Measurements from ENCODE around the gene EXD1. TPM values are rescaled to one million over a fixed set of nuclear protein-coding genes. Genes with fewer than 3 reads are reported as not detected.
"Not testable (repeated sequence)": the region's sequence is repeated elsewhere in the genome, so short reads cannot be mapped to it uniquely, and the experiment has no call there.

EXD1 gene
- total RNA-seq, 1 donor from 2014 or later = not detected

- DNase-seq = no peak
Observed at GRCh38 chr15:41139619-41140018, 90.9 kb downstream of the EXD1 start.

- DNase-seq = not testable (repeated sequence)
Observed at GRCh38 chr15:41139112-41139511, 91.4 kb downstream of the EXD1 start.

GRCh38 chr15:41135580-41135979, 95.0 kb downstream of the EXD1 start:
- not testable (repeated sequence) for DNase-seq

GRCh38 chr15:41133454-41133853, 97.1 kb downstream of the EXD1 start:
- no peak for DNase-seq

Other genes with a start within 250 kb of the EXD1 start
- gene INO80, start 114.5 kb downstream of the EXD1 start, total RNA-seq = 26.2 and 40.4 TPM in 2 replicates
- gene CHP1, start 511 bp upstream of the EXD1 start, total RNA-seq = 73.3 and 92.7 TPM in 2 replicates
- 3.6 and 14.1 TPM in 2 replicates for gene OIP5, start 101.8 kb upstream of the EXD1 start, total RNA-seq
- 39.0 and 113 TPM in 2 replicates for gene NUSAP1, start 102.1 kb upstream of the EXD1 start, total RNA-seq
- 20.3 and 22.6 TPM in 2 replicates for gene NDUFAF1, start 171.7 kb upstream of the EXD1 start, total RNA-seq
- gene RTF1, start 186.3 kb upstream of the EXD1 start, total RNA-seq = 25.4 and 25.9 TPM in 2 replicates